Activated T-cell treated with anti-CD3 and anti-CD28 coated beads, Interleukin-2, amount 50 U/mL, for 24 hours (primary cell): ENCODE results near the gene CYP26B1.

Experiments
- DNase-seq: peaks from one replicate; pipeline ENCODE4 v3.0.0-alpha.2; 2020
- H3K27ac Mint-ChIP-seq: 2 replicates; pipeline ENCODE4 v1.8.0; 2020; ENCODE audit warnings: mild to moderate bottlenecking, mixed read lengths
- H3K27me3 Mint-ChIP-seq: 2 replicates; pipeline ENCODE4 v1.8.0; 2020; ENCODE audit warnings: mixed read lengths
- H3K36me3 Mint-ChIP-seq: 2 replicates; pipeline ENCODE4 v1.8.0; 2020; ENCODE audit warnings: low read depth, mixed read lengths
- H3K4me1 Mint-ChIP-seq: 2 replicates; pipeline ENCODE4 v1.8.0; 2020; ENCODE audit warnings: low read depth, mixed read lengths
- H3K4me3 Mint-ChIP-seq: 2 replicates; pipeline ENCODE4 v1.8.0; 2020; ENCODE audit warnings: mild to moderate bottlenecking, moderate library complexity, mixed read lengths
- H3K9me3 Mint-ChIP-seq: 2 replicates; pipeline ENCODE4 v1.8.0; 2020; ENCODE audit warnings: mixed read lengths

Gene CYP26B1

GRCh38 chr2:72117029-72117428 lies 30.6 kb downstream of the CYP26B1 start:
- H3K36me3 Mint-ChIP-seq: no peaks in the 10 kb centered on the region
- DNase-seq: no peak
- peaks cover 25% of the 10 kb centered on the region for H3K27me3 Mint-ChIP-seq
- no peak overlapping the region for H3K27ac Mint-ChIP-seq
- H3K4me3 Mint-ChIP-seq: no peak overlapping the region
- H3K4me1 Mint-ChIP-seq: no peaks in the 10 kb centered on the region
- H3K9me3 Mint-ChIP-seq: peaks cover 7% of the 10 kb centered on the region

GRCh38 chr2:72116081-72116533 lies 31.6 kb downstream of the CYP26B1 start:
- Mint-ChIP-seq H3K4me3 (no peak overlapping the region), H3K4me1 (no peaks in the 10 kb centered on the region)

DNA sequence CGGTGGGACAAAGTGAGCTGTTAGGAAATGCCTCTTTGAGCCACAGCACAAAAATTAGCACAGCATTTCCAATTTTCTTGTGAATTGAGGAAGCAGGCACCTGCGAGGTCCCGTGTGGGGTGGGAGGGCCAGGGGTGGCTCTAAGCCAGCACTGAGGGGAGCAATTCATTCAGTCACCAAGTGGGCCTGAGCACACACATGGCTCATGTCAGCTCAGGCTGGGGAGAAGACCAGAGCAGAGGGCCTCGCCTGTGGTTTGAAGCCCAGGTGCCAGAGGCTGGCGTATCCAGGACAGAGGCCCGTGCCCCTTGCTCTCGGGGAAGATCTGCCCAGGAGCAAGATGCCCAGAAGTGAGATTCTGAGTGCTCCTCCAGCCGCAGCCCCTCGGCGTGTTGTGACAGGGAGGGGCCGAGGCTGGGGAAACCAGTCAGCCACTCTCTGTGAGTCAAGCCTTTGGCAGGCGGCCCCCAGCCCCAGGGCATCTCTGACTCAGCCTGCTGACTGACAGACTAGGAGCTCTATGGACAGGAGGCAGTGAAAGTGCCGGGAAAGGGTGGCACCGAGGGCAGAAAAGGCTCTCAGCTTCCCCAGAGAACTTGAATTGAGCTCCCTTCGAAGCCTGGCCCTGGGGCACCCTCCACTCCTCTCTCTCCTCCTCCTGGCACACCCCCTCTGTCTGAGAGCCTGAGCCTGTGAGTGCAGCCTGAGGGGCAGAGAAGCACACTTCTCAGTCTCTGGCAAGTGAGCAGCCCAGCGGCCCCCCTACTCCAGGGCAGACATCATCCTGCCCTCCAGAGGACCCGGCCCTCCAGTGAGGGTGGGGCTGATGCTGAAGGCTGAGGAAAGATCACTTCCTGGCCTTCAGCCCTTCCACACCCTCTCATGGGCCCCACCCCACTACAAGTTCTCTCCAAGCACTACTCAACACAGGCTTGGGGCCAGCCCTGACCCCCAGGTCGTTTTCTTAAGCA lies 32.3 kb downstream of the CYP26B1 start:
- H3K4me3 Mint-ChIP-seq: no peak overlapping the region
- no peak overlapping the region for H3K27ac Mint-ChIP-seq
- H3K9me3 Mint-ChIP-seq: no peaks in the 10 kb centered on the region
- H3K36me3 Mint-ChIP-seq: no peaks in the 10 kb centered on the region
- no peak for DNase-seq
- no peaks in the 10 kb centered on the region for H3K4me1 Mint-ChIP-seq
- H3K27me3 Mint-ChIP-seq: peaks cover 20% of the 10 kb centered on the region

More at GRCh38 chr2:72116081-72116533, 31.6 kb downstream of the CYP26B1 start:
- no peak for DNase-seq
- H3K27ac Mint-ChIP-seq: no peak overlapping the region
- H3K36me3 Mint-ChIP-seq: no peaks in the 10 kb centered on the region
- no peaks in the 10 kb centered on the region for H3K9me3 Mint-ChIP-seq
- peaks cover 23% of the 10 kb centered on the region for H3K27me3 Mint-ChIP-seq

- DNase-seq: no peak
Measured at GRCh38 chr2:72114693-72115051, 33.0 kb downstream of the CYP26B1 start.

DNA sequence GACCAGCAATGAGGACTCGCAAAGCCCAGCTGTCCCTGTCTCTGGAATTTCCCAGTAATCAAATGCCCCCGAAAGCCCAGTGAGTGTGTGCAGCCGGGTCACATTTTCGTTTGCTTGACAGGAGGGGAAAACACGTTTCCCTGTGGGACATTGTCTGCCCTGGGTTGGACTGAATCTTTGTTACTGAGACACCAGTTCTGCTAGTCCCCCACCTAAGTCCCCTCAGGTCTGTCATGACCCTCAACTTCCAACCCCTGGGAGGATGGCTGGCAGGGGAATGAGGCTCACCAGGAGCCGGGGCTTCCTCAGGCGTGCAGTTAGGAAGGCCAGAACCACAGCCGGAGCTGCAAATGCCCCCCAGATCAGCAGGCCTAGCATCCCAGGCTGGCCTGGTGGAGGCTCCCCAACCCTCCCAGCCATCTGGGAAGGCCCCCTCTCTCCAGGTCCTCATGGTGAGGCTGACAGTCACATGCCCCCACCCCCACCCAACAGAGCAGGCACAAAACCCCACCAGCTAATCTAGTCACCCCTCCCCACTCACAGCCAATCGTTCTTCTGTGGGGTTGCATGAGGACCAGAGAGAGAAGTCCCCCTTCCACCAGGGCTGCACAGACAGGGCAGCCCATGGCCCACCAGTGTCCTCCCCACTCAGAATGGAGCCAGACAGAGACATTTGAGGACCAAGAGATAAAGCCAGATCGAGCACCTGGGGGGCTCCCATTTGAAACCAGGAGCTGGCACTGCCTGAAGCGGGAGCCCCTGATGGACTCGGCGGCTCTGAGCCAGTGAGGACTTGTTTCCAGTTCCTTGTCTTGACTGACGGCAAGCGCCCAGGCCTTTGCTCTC lies 33.6 kb downstream of the CYP26B1 start:
- peaks cover 23% of the 10 kb centered on the region for H3K27me3 Mint-ChIP-seq
- no peaks in the 10 kb centered on the region for H3K9me3 Mint-ChIP-seq
- no peak overlapping the region for H3K4me3 Mint-ChIP-seq
- no peak for DNase-seq
- H3K27ac Mint-ChIP-seq: no peak overlapping the region
- no peaks in the 10 kb centered on the region for H3K36me3 Mint-ChIP-seq
- no peaks in the 10 kb centered on the region for H3K4me1 Mint-ChIP-seq

More at GRCh38 chr2:72114693-72115051, 33.0 kb downstream of the CYP26B1 start:
- H3K4me1 Mint-ChIP-seq: no peaks in the 10 kb centered on the region
- H3K27ac Mint-ChIP-seq: no peak overlapping the region
- peaks cover 24% of the 10 kb centered on the region for H3K27me3 Mint-ChIP-seq
- H3K4me3 Mint-ChIP-seq: no peak overlapping the region
- H3K36me3 Mint-ChIP-seq: no peaks in the 10 kb centered on the region
- H3K9me3 Mint-ChIP-seq: no peaks in the 10 kb centered on the region

DNA sequence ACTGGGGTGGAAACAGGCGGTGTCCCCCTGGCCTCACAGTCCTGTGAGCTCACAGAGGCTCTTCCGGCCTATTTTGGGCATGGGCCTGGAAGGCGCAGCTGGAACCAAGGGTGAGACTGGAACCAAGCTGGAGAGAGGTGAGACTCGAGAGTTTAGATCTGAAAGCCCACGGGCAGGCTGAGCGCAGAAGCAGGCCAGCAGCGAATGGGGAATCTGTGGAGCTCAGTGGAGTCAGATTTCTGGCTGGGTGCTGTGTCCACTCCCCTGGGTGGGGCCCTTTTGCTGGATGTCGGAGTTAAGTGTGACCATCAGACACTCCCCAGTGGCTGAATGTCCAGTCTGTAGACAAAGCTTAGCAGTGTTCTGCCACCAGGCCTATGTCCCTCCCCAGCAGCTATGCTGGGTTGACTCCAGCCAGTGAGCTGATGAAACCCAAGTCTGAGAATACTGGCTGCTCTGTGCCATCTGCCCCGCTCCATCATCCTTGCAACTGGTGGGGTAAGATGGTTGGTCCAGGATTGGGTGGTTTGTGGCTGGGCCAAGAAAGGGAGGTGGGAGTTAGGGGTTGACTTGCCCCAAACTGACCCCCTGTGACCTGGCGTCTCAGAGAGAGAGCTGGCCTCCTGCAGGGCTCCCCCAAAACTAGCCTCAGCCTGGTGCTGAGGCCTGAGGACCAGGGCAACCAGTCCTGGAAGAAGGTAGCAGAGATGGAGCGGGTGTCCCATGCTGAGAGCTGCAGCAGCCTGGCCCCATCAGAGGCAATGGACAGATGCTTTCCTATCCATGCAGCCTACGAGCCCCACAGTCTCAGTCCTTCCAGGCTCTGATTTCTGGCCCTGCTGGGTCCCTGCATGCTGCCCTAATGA lies 34.4 kb downstream of the CYP26B1 start:
- Mint-ChIP-seq H3K27me3 (peaks cover 16% of the 10 kb centered on the region), H3K27ac (no peak overlapping the region), H3K9me3 (no peaks in the 10 kb centered on the region), H3K36me3 (no peaks in the 10 kb centered on the region), H3K4me1 (no peaks in the 10 kb centered on the region), H3K4me3 (no peak overlapping the region)
- DNase-seq: no peak

- no peak for DNase-seq
- Mint-ChIP-seq H3K27me3 (peaks cover 14% of the 10 kb centered on the region), H3K4me1 (no peaks in the 10 kb centered on the region), H3K4me3 (no peak overlapping the region), H3K27ac (no peak overlapping the region), H3K9me3 (no peaks in the 10 kb centered on the region), H3K36me3 (no peaks in the 10 kb centered on the region)
Measured at GRCh38 chr2:72112401-72112800, 35.3 kb downstream of the CYP26B1 start.

DNA sequence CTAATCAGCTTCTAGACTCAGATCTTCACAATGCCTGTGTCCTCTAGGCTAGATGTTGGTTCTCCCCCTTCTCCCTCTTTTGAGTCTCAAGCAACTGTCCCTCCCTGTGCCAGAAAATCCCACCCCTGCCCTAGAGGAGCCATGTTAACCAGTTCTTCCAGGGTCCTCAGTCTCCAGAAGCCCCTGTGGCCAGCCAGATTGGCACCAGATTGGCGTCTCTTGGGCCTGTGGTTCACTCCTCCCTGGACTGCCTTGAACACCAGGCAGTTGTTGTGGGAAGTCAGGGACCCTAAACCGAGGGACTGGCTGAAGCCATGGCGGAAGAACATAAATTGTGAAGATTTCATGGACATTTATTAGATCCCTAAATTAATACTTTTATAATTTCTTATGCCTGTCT lies 36.6 kb downstream of the CYP26B1 start:
- H3K27me3 Mint-ChIP-seq: peaks cover 20% of the 10 kb centered on the region
- no peak overlapping the region for H3K27ac Mint-ChIP-seq
- H3K36me3 Mint-ChIP-seq: no peaks in the 10 kb centered on the region
- no peak overlapping the region for H3K4me3 Mint-ChIP-seq
- no peak for DNase-seq
- H3K9me3 Mint-ChIP-seq: no peaks in the 10 kb centered on the region
- H3K4me1 Mint-ChIP-seq: no peaks in the 10 kb centered on the region

GRCh38 chr2:72109904-72110303 lies 37.8 kb downstream of the CYP26B1 start:
- no peaks in the 10 kb centered on the region for H3K36me3 Mint-ChIP-seq
- H3K27me3 Mint-ChIP-seq: peaks cover 23% of the 10 kb centered on the region
- no peak overlapping the region for H3K27ac Mint-ChIP-seq
- H3K4me1 Mint-ChIP-seq: no peaks in the 10 kb centered on the region
- H3K9me3 Mint-ChIP-seq: no peaks in the 10 kb centered on the region
- DNase-seq: no peak
- H3K4me3 Mint-ChIP-seq: no peak overlapping the region

GRCh38 chr2:72109291-72109690 lies 38.4 kb downstream of the CYP26B1 start:
- H3K36me3 Mint-ChIP-seq: no peaks in the 10 kb centered on the region
- no peak for DNase-seq
- H3K9me3 Mint-ChIP-seq: no peaks in the 10 kb centered on the region
- no peak overlapping the region for H3K4me3 Mint-ChIP-seq
- H3K4me1 Mint-ChIP-seq: no peaks in the 10 kb centered on the region
- peaks cover 23% of the 10 kb centered on the region for H3K27me3 Mint-ChIP-seq
- no peak overlapping the region for H3K27ac Mint-ChIP-seq

GRCh38 chr2:72108121-72108520 lies 39.5 kb downstream of the CYP26B1 start:
- no peak overlapping the region for H3K27ac Mint-ChIP-seq
- no peaks in the 10 kb centered on the region for H3K9me3 Mint-ChIP-seq
- H3K27me3 Mint-ChIP-seq: peaks cover 26% of the 10 kb centered on the region
- DNase-seq: no peak
- no peaks in the 10 kb centered on the region for H3K4me1 Mint-ChIP-seq
- no peaks in the 10 kb centered on the region for H3K36me3 Mint-ChIP-seq
- H3K4me3 Mint-ChIP-seq: no peak overlapping the region

DNA sequence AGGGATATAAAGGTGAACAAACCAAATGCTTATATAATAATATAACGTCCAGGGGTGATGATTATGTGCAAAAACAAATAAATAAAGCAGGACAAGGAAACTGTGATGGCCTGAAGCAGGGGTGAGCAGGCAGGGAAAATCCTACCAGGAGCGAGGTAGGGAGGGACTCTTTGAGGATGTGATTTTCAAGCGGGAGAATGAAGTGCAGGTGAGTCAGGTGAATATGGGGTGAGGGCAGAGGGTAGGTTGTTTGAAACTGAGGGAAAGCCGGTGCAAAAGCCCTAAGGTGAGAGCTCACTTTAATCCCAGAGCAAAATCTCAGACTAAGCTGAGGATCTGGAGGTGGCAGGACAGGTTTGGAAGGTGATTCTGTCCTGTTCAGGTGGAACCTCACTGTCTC lies 40.7 kb downstream of the CYP26B1 start:
- H3K9me3 Mint-ChIP-seq: no peaks in the 10 kb centered on the region
- H3K27ac Mint-ChIP-seq: no peak overlapping the region
- peaks cover 26% of the 10 kb centered on the region for H3K27me3 Mint-ChIP-seq
- no peak for DNase-seq
- no peak overlapping the region for H3K4me3 Mint-ChIP-seq
- H3K36me3 Mint-ChIP-seq: no peaks in the 10 kb centered on the region
- H3K4me1 Mint-ChIP-seq: no peaks in the 10 kb centered on the region

- Mint-ChIP-seq H3K9me3 (no peaks in the 10 kb centered on the region), H3K27ac (no peak overlapping the region), H3K4me1 (no peaks in the 10 kb centered on the region), H3K4me3 (no peak overlapping the region), H3K36me3 (no peaks in the 10 kb centered on the region), H3K27me3 (peaks cover 17% of the 10 kb centered on the region)
- no peak for DNase-seq
Measured at GRCh38 chr2:72104821-72105588, 42.7 kb downstream of the CYP26B1 start.
